Measurements from ENCODE around the gene ELANE.

The ELANE gene

GRCh38 chr19:861141-861755 lies 9.1 kb downstream of the ELANE start:
- in situ Hi-C loops (cut with HindIII; ENCODE audit: low sequenced_read_pairs) = no loop called here

GRCh38 chr19:861756-862580 lies 9.9 kb downstream of the ELANE start:
- in situ Hi-C loops (cut with HindIII; ENCODE audit: low sequenced_read_pairs) = no loop called here

- in situ Hi-C loops (cut with HindIII; ENCODE audit: low sequenced_read_pairs) = no loop called here
Observed at GRCh38 chr19:862581-863314, 10.6 kb downstream of the ELANE start.

- in situ Hi-C loops (cut with HindIII; ENCODE audit: low sequenced_read_pairs) = no loop called here
Observed at GRCh38 chr19:863315-863620, 11.2 kb downstream of the ELANE start.

- in situ Hi-C loops (cut with HindIII; ENCODE audit: low sequenced_read_pairs) = no loop called here
Observed at GRCh38 chr19:866769-867300, 14.7 kb downstream of the ELANE start.

- in situ Hi-C loops (cut with HindIII; ENCODE audit: low sequenced_read_pairs) = no loop called here
Observed at GRCh38 chr19:867301-867793, 15.2 kb downstream of the ELANE start.

- in situ Hi-C loops (cut with HindIII; ENCODE audit: low sequenced_read_pairs) = no loop called here
Observed at GRCh38 chr19:867855-868457, 15.9 kb downstream of the ELANE start.

GRCh38 chr19:868458-869244 lies 16.5 kb downstream of the ELANE start:
- in situ Hi-C loops (cut with HindIII; ENCODE audit: low sequenced_read_pairs) = no loop called here

GRCh38 chr19:869245-870177 lies 17.4 kb downstream of the ELANE start:
- in situ Hi-C loops (cut with HindIII; ENCODE audit: low sequenced_read_pairs) = no loop called here

GRCh38 chr19:870314-870713 lies 18.2 kb downstream of the ELANE start:
- in situ Hi-C loops (cut with HindIII; ENCODE audit: low sequenced_read_pairs) = no loop called here

- in situ Hi-C loops (cut with HindIII; ENCODE audit: low sequenced_read_pairs) = no loop called here
Observed at GRCh38 chr19:870963-871401, 18.9 kb downstream of the ELANE start.

- in situ Hi-C loops (cut with HindIII; ENCODE audit: low sequenced_read_pairs) = no loop called here
Observed at GRCh38 chr19:871446-872265, 19.6 kb downstream of the ELANE start.

GRCh38 chr19:872266-872951 lies 20.3 kb downstream of the ELANE start:
- in situ Hi-C loops (cut with HindIII; ENCODE audit: low sequenced_read_pairs) = no loop called here

- in situ Hi-C loops (cut with HindIII; ENCODE audit: low sequenced_read_pairs) = no loop called here
Observed at GRCh38 chr19:873084-873483, 21.0 kb downstream of the ELANE start.

GRCh38 chr19:873561-874041 lies 21.5 kb downstream of the ELANE start:
- in situ Hi-C loops (cut with HindIII; ENCODE audit: low sequenced_read_pairs) = no loop called here

- in situ Hi-C loops (cut with HindIII; ENCODE audit: low sequenced_read_pairs) = no loop called here
Observed at GRCh38 chr19:875265-875879, 23.3 kb downstream of the ELANE start.

- in situ Hi-C loops (cut with HindIII; ENCODE audit: low sequenced_read_pairs) = no loop called here
Observed at GRCh38 chr19:876089-876488, 24.0 kb downstream of the ELANE start.
